Right hindlimb (tissue), 1 donor: ENCODE measurements around the gene OR8B8.
"Not testable (repeated sequence)": the region's sequence is repeated elsewhere in the genome, so short reads cannot be mapped to it uniquely, and the experiment has no call there.

Experiments
- DNase-seq: peaks from one replicate; pipeline ENCODE4 v3.0.0-alpha.2; 2018

The OR8B8 gene

GRCh38 chr11:124441081-124441480 lies 4.4 kb downstream of the OR8B8 start:
- DNase-seq, result no peak

- DNase-seq, result no peak
Observed at GRCh38 chr11:124440608-124441007, 4.9 kb downstream of the OR8B8 start.

DNA sequence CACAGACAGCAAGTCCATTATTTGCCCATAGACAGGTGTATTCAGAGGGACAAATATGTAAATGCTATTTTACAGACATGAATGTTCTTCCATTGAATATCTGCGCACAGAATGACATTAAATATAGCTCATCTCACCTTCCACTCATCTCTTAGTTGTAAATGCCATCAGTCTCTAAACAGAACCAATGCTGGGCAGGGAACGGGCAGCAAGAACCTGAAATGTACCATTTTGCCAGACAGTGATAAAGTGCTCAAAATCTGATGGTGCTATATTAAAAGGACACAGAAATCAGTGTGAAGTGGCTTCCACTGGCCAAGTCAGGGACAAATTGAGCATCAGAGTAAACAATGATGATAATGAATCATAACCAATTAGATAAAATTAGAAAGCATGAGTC lies 10.8 kb downstream of the OR8B8 start:
- no peak for DNase-seq

DNA sequence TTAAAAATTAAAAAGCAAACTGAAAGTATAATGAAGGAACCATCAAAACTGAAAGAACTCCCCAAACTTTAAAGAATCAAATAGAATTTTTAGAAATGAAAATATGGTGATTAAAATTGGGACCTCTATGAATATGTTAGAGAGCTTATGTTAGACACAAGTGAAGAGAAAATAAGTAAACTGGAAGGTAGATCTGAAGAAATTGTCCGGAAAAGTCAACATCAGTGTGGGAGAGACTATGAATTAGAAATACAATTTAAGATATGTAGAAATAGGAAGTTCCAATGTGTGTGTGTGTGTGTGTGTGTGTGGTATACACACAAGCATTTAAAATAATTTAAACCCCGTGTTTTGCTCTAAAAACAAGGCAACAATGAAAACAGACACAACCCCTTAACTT lies 15.9 kb downstream of the OR8B8 start:
- DNase-seq, result no peak

GRCh38 chr11:124424384-124424921 lies 21.0 kb downstream of the OR8B8 start, which contains the start of gene OR8B4:
Gene OR8B4, minus strand, starts transcription at chr11:124424871. Its CDS starts 0 bp downstream, at chr11:124424871.
- no peak for DNase-seq

GRCh38 chr11:124421043-124421442 lies 24.5 kb downstream of the OR8B8 start:
- no peak for DNase-seq

DNA sequence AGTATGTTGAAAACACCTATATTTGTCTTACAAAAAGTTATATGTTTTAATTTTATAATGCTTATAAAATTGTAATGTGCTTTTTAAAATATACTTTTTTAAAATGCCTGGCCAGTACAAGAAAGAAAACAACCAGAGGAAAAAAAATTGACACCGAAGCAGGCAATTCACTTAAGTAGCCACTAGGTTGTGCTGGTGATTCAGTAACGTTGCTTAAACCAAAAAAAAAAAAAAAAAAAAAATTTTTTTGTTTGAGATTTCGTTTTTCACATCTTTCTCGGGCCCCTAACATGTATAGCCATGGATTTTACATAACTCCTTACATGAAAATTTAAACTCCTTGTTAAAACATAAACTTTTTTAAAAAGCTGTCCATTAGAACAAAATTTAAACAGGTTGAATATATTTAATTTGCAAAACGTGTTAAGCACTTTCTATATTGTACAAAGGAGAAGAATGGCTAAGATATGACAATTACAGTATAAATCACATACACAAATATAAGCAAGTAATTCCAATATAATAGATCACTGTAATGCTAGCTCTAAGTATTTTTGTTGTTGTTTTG lies 30.1 kb downstream of the OR8B8 start:
- DNase-seq, result no peak

DNA sequence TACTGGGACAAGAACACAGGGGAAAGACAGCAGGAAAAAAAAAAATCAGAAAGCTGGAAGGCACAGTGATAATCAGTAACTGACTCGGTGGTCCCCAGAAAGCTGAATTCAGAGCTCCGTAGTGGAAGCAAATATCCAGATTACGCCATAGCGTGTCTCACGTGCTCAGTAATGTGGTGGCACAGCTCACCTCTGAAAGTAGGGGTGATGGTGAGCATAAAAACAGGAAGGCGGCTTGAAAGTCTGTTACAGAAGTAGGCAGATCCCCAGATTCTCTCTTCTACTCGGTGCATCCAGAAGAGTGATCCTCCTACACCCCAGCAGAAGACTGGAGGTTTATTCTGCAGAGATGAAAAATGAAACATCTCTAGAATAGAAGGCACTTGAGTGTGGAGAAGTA lies 35.6 kb downstream of the OR8B8 start:
- DNase-seq, result no peak

- DNase-seq, result no peak
Observed at GRCh38 chr11:124405581-124405980, 39.9 kb downstream of the OR8B8 start.

DNA sequence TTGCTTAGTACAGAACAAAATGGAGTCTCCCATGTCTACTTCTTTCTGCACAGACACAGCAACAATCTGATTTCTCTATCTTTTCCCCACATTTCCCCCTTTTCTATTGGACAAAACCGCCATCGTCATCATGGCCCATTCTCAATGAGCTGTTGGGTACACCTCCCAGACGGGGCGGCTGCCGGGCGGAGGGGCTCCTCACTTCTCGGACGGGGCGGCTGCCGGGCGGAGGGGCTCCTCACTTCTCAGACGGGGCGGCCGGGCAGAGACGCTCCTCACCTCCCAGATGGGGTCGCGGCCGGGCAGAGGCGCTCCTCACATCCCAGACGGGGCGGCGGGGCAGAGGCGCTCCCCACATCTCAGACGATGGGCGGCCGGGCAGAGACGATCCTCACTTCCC lies 42.3 kb downstream of the OR8B8 start:
- not testable (repeated sequence) for DNase-seq

GRCh38 chr11:124402326-124402922 lies 43.1 kb downstream of the OR8B8 start:
- peak; percentile 62 for DNase-seq

DNA sequence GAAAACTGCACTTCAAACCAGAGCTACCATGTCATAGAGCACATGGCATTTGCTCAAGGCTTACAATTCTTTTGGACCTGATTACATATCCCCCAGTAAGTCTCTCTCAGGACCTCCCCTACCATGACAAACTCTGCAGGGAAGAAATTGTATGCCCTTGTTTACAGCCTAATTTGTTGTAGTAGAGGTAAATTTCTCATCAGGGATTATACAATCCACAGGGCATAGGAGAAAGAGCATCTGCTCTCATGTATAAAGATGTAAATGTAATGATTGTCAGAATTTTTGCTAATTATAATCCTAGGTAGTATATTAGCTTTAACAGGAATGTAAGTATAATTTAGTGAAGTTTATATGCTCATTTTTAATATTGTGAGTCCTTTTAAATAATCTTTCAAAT lies 46.6 kb downstream of the OR8B8 start, which contains the start of gene OR8B3:
OR8B3 (minus strand) TSS at position 101 of the 400 bp plus-strand sequence. CDS start 1,673 bp downstream, outside the sequence.
- no peak for DNase-seq

DNA sequence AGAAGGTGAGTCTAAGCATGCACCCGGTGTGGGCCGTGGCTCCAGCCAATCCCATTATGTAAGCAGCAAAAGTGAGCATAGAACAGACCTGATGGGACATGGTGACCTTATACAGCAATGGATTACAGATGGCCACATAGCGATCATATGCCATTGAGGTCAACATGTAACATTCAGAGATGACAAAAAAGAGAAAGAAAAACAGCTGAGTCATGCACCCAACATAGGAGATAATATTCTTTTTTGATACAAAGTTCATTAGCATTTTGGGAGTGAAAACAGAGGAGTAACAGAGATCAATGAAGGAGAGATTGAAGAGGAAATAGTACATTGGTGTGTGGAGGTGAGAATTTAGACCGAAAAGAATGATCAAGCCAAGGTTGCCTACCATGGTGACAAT lies 48.6 kb downstream of the OR8B8 start:
- not testable (repeated sequence) for DNase-seq

GRCh38 chr11:124394408-124394807 lies 51.1 kb downstream of the OR8B8 start:
- DNase-seq, result no peak
